OCI-LY1 (cell line): Measurements from ENCODE around the gene EPGN.

Experiments used
- EZH2 ChIP-seq: fragments of 200-600 bp; sonication (generic), shearing (Covaris generic); IDR thresholded peaks from 2 replicates; pipeline ENCODE4 v1.8.0; 2017; ENCODE audit warnings: borderline replicate concordance, mixed run types, mild to moderate bottlenecking, antibody characterized with exemption, low read length, moderate library complexity, mixed read lengths
- TF ChIP-seq, protein P1 (sequence below): fragments of 200-600 bp; sonication (generic), shearing (Covaris generic); IDR thresholded peaks from 2 replicates; pipeline ENCODE4 v1.5.1; 2017; ENCODE audit warnings: mild to moderate bottlenecking, antibody characterized with exemption, low read length, moderate library complexity, mixed read lengths

DNA sequence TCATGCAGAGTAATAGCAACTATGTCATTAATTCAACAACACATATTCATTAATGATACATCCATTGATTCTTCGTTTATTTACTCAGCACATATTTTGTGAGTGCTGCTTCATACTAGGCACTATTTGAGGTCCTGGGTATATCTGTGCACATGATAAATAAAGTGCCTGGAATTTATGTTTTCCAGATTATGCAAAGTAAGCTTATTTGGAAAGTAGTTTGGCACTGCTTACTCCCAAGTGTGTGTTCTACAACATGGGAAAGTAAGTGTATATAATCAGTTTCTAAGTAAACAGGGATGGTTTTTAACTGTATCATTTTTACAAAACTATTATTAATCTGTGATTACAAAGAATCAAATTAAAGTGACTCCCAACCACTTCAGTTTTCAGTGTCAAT is 16.8 kb upstream of the EPGN start:
- TF ChIP-seq, protein P1, sequence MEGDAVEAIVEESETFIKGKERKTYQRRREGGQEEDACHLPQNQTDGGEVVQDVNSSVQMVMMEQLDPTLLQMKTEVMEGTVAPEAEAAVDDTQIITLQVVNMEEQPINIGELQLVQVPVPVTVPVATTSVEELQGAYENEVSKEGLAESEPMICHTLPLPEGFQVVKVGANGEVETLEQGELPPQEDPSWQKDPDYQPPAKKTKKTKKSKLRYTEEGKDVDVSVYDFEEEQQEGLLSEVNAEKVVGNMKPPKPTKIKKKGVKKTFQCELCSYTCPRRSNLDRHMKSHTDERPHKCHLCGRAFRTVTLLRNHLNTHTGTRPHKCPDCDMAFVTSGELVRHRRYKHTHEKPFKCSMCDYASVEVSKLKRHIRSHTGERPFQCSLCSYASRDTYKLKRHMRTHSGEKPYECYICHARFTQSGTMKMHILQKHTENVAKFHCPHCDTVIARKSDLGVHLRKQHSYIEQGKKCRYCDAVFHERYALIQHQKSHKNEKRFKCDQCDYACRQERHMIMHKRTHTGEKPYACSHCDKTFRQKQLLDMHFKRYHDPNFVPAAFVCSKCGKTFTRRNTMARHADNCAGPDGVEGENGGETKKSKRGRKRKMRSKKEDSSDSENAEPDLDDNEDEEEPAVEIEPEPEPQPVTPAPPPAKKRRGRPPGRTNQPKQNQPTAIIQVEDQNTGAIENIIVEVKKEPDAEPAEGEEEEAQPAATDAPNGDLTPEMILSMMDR, result no peak
- TF ChIP-seq EZH2, result no peak
